Spleen (tissue), 7 donors: ENCODE data around the gene TNFRSF25.

Experiments used
- POLR2A ChIP-seq, 3 donors: fragments of 450-650 bp; IDR thresholded peaks; one replicate each; pipeline ENCODE4 v1.5.1; 2017; ENCODE audit warnings: antibody characterized with exemption in 3 of 3, mild to moderate bottlenecking in 1 of 3
- POLR2AphosphoS5 ChIP-seq, 3 donors: sonication (generic); formaldehyde crosslinking; IDR thresholded peaks; one replicate each; pipeline ENCODE4 v1.5.1; 2017; ENCODE audit warnings: antibody characterized with exemption in 3 of 3
- TF ChIP-seq, protein P1 (sequence below), 11 experiments: fragments of 200-600 bp in 7 of 11; fragments of 450-650 bp in 4 of 11; sonication (generic) in 4 of 11; IDR thresholded peaks in 8 of 11; conservative IDR thresholded peaks in 3 of 11; 1 replicate in 7 of 11; 2 replicates in 4 of 11; pipeline versions ENCODE4 v1.4.0 to v1.8.0; 2016 to 2021; ENCODE audit warnings: antibody characterized with exemption in 11 of 11, inconsistent platforms in 4 of 11, mild to moderate bottlenecking in 1 of 11
- donor health status: DM: no; HTN: no; CAD: no; lungs with moderate emphysema.
- donor health status: DM: no; HTN: no; CAD: no.
- donor health status: DM: no; HTN: no; CAD: no.

DNA sequence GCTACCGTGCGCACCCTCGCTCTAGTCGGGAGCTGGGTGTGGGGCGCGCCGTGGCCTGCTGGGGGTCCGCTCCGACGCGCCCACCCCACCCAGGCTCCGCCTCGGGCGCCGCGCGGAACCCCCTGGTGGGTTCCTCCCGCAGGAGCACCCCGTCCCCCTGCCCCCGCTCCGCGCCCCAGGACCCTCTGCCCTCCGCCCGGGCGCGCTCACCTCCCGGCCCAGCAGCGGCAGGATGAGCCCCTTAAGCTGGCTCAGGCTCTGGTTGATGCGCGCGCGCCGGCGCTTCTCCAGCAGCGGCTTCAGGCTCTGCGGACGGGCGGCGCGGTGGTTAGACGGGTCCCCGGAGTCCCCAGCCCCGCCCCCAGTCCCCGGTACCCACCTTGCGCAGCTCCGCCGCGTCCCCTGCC, 46.6 kb downstream of the TNFRSF25 start:
- TF ChIP-seq, protein P1, sequence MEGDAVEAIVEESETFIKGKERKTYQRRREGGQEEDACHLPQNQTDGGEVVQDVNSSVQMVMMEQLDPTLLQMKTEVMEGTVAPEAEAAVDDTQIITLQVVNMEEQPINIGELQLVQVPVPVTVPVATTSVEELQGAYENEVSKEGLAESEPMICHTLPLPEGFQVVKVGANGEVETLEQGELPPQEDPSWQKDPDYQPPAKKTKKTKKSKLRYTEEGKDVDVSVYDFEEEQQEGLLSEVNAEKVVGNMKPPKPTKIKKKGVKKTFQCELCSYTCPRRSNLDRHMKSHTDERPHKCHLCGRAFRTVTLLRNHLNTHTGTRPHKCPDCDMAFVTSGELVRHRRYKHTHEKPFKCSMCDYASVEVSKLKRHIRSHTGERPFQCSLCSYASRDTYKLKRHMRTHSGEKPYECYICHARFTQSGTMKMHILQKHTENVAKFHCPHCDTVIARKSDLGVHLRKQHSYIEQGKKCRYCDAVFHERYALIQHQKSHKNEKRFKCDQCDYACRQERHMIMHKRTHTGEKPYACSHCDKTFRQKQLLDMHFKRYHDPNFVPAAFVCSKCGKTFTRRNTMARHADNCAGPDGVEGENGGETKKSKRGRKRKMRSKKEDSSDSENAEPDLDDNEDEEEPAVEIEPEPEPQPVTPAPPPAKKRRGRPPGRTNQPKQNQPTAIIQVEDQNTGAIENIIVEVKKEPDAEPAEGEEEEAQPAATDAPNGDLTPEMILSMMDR (IDR thresholded peaks at IDR 0.05 in 8 of 11, conservative IDR thresholded peaks at IDR 0.05 in 3 of 11): no peak
- TF ChIP-seq POLR2A (IDR thresholded peaks at IDR 0.05): no peak
- TF ChIP-seq POLR2AphosphoS5 (IDR thresholded peaks at IDR 0.05): no peak
